ENCODE measurements around the gene RCAN3.

Gene RCAN3

DNA sequence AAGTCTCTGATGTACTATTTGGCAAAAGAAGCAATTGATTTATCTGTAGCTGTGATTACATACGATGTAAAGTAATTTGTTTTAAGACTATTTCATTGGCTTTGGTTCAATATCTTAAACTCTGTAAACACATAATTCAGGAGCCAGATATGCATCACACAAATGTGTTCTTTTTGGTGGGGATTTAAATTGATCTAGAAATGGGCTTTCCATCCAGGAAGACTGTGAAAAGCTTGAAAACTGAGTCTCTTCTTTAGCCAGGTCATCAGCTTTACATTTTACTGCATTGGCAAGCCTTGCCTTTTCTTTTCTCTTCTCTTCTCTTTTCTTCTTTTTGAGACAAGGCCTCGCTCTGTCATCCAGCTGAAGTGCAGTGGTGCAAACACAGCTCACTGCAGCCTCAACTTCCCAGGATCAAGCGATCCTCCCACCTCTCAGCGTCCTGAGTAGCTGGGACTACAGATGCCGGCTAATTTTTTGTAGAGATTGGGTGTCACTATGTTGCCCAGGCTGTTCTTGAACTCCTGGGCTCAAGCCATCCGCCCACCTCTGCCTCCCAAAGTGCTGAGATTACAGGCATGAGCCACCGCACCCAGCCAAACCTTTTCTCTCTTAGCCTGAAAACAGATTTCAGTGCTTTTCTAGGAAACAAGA is 1.4 kb downstream of the RCAN3 start:
- TF ChIP-seq, protein P1, sequence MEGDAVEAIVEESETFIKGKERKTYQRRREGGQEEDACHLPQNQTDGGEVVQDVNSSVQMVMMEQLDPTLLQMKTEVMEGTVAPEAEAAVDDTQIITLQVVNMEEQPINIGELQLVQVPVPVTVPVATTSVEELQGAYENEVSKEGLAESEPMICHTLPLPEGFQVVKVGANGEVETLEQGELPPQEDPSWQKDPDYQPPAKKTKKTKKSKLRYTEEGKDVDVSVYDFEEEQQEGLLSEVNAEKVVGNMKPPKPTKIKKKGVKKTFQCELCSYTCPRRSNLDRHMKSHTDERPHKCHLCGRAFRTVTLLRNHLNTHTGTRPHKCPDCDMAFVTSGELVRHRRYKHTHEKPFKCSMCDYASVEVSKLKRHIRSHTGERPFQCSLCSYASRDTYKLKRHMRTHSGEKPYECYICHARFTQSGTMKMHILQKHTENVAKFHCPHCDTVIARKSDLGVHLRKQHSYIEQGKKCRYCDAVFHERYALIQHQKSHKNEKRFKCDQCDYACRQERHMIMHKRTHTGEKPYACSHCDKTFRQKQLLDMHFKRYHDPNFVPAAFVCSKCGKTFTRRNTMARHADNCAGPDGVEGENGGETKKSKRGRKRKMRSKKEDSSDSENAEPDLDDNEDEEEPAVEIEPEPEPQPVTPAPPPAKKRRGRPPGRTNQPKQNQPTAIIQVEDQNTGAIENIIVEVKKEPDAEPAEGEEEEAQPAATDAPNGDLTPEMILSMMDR (IDR thresholded peaks at IDR 0.05; ENCODE audit: low read depth, low read length, missing control alignments) = no peak
- no peak overlapping the region for H3K4me3 ChIP-seq (ENCODE audit: low read depth, low read length)
- no peak for DNase-seq (ENCODE audit: low read depth)

- H3K4me3 ChIP-seq (ENCODE audit: low read depth, low read length) = no peak overlapping the region
- DNase-seq (ENCODE audit: low read depth) = no peak
- TF ChIP-seq, protein P1 (IDR thresholded peaks at IDR 0.05; ENCODE audit: low read depth, low read length, missing control alignments) = no peak
Observed at GRCh38 chr1:24504560-24504959, 1.9 kb downstream of the RCAN3 start.

- TF ChIP-seq, protein P1 (IDR thresholded peaks at IDR 0.05; ENCODE audit: low read depth, low read length, missing control alignments) = no peak
- no peak overlapping the region for H3K4me3 ChIP-seq (ENCODE audit: low read depth, low read length)
- no peak for DNase-seq (ENCODE audit: low read depth)
Observed at GRCh38 chr1:24505816-24506215, 3.2 kb downstream of the RCAN3 start.

GRCh38 chr1:24506691-24507381 is 4.2 kb downstream of the RCAN3 start:
- TF ChIP-seq, protein P1 (IDR thresholded peaks at IDR 0.05; ENCODE audit: low read depth, low read length, missing control alignments) = no peak
- DNase-seq (ENCODE audit: low read depth) = no peak
- no peak overlapping the region for H3K4me3 ChIP-seq (ENCODE audit: low read depth, low read length)

- no peak for DNase-seq (ENCODE audit: low read depth)
- TF ChIP-seq, protein P1 (IDR thresholded peaks at IDR 0.05; ENCODE audit: low read depth, low read length, missing control alignments) = no peak
- no peak overlapping the region for H3K4me3 ChIP-seq (ENCODE audit: low read depth, low read length)
Observed at GRCh38 chr1:24507405-24507804, 4.8 kb downstream of the RCAN3 start.

DNA sequence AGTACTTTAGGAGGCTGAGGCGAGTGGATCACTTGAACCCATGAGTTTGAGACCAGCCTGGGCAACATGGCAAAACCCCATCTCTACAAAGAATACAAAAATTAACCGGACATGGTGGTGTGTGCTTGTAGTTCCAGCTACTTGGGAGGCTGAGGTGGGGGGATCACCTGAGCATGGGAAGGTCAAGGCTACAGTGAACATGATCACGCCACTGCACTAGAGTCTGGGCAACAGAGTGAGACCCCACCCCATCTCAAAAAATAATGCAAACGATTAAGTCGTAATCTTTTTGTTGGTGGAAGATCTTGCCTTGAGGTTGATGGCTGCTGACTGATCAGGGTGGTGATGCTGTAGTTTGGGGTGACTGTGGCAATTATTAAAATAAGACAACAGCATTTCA is 6.3 kb downstream of the RCAN3 start:
- TF ChIP-seq, protein P1 (IDR thresholded peaks at IDR 0.05; ENCODE audit: low read depth, low read length, missing control alignments) = no peak
- H3K4me3 ChIP-seq (ENCODE audit: low read depth, low read length) = no peak overlapping the region
- no peak for DNase-seq (ENCODE audit: low read depth)

DNA sequence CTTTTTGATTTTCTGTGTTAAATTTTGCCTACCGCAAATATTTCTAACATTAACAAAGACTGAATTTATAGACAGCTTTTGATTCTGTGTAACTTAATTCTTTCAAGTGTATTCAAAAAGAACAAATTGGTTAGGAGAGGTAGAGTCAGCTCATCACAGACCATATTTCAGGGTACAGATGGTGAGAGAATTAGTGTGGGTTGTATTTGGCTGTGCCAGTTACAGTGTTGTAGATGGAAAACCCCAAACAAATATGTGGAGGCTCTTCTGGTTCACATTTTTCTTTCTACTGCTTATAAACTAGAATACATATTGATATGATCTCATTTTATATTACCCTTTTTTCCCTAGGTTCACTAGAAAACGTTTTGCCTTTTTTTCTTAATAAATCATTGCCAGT is 11.1 kb downstream of the RCAN3 start:
- TF ChIP-seq, protein P1 (IDR thresholded peaks at IDR 0.05; ENCODE audit: low read depth, low read length, missing control alignments) = no peak
- H3K4me3 ChIP-seq (ENCODE audit: low read depth, low read length) = no peak overlapping the region
- no peak for DNase-seq (ENCODE audit: low read depth)

Measured in GM12864 (cell line).